ENCODE measurements around the gene KLHL18. TPM values are rescaled to one million over a fixed set of nuclear protein-coding genes. Genes with fewer than 3 reads are reported as not detected.
"Not testable (repeated sequence)": the region's sequence is repeated elsewhere in the genome, so short reads cannot be mapped to it uniquely, and the experiment has no call there.

KLHL18 gene
- polyA plus RNA-seq, 1 donor from 2014 or later, result 37.0 TPM

- Histone ChIP-seq H3K4me3 (ENCODE audit: low read length) (no peak overlapping the region), H2AFZ (ENCODE audit: low read depth, low read length) (no peak overlapping the region), H4K20me1 (ENCODE audit: insufficient read depth) (no peaks in the 10 kb centered on the region), H3K27ac (ENCODE audit: low read length) (no peak overlapping the region), H3K79me2 (replicated peaks; ENCODE audit: insufficient read depth, low read length) (peaks cover 24% of the 10 kb centered on the region), H3K9me3 (ENCODE audit: low read length) (no peaks in the 10 kb centered on the region), H3K27me3 (ENCODE audit: insufficient read depth, low read depth, low read length) (no peaks in the 10 kb centered on the region), H3K4me2 (ENCODE audit: low read length) (no peak overlapping the region), H3K36me3 (ENCODE audit: insufficient read depth, low read length) (peaks cover 10% of the 10 kb centered on the region), H3K9me2 (ENCODE audit: insufficient read depth, low read length) (no peaks in the 10 kb centered on the region), H3F3A (ENCODE audit: insufficient read depth, low read length, poor library complexity, severe bottlenecking) (no peaks in the 10 kb centered on the region), H3K9ac (ENCODE audit: low read length) (no peak overlapping the region)
- TF ChIP-seq EP300 (conservative IDR thresholded peaks at IDR 0.05; ENCODE audit: poor library complexity, severe bottlenecking), result no peak
- no peak for TF ChIP-seq RAD21 (conservative IDR thresholded peaks at IDR 0.05)
- TF ChIP-seq TAF1 (IDR thresholded peaks at IDR 0.05; ENCODE audit: low read depth), result no peak
- TF ChIP-seq MXI1 (conservative IDR thresholded peaks at IDR 0.05; ENCODE audit: poor library complexity, severe bottlenecking), result no peak
- TF ChIP-seq EZH2 (IDR thresholded peaks at IDR 0.05; ENCODE audit: borderline replicate concordance, insufficient read depth, low read length, poor library complexity, severe bottlenecking), result no peak
- no peak for TF ChIP-seq REST (IDR thresholded peaks at IDR 0.05; ENCODE audit: borderline replicate concordance)
- no peak for TF ChIP-seq POLR2AphosphoS5 (IDR thresholded peaks at IDR 0.05)
- no peak for TF ChIP-seq CTCF (IDR thresholded peaks at IDR 0.05; ENCODE audit: poor library complexity, severe bottlenecking)
- no peak for TF ChIP-seq SMC3 (conservative IDR thresholded peaks at IDR 0.05; ENCODE audit: poor library complexity)
These were observed 23.3 kb downstream of the KLHL18 start for GRCh38 chr3:47306022-47306421.

GRCh38 chr3:47309231-47309630 is 26.5 kb downstream of the KLHL18 start:
- H3K79me2 ChIP-seq (replicated peaks; ENCODE audit: insufficient read depth, low read length), result peaks cover 20% of the 10 kb centered on the region
- H3K9me2 ChIP-seq (ENCODE audit: insufficient read depth, low read length); H3K27ac ChIP-seq (ENCODE audit: low read length); H3K27me3 ChIP-seq (ENCODE audit: insufficient read depth, low read depth, low read length); H3K9ac ChIP-seq (ENCODE audit: low read length); H3K4me3 ChIP-seq (ENCODE audit: low read length); H3F3A ChIP-seq (ENCODE audit: insufficient read depth, low read length, poor library complexity, severe bottlenecking); H3K4me2 ChIP-seq (ENCODE audit: low read length); H2AFZ ChIP-seq (ENCODE audit: low read depth, low read length); H4K20me1 ChIP-seq (ENCODE audit: insufficient read depth); H3K9me3 ChIP-seq (ENCODE audit: low read length); H3K36me3 ChIP-seq (ENCODE audit: insufficient read depth, low read length): not testable (repeated sequence)

- H3K4me2 ChIP-seq (ENCODE audit: low read length), result no peak overlapping the region
- H3K9me3 ChIP-seq (ENCODE audit: low read length), result no peaks in the 10 kb centered on the region
- H3K4me3 ChIP-seq (ENCODE audit: low read length), result no peak overlapping the region
- no peaks in the 10 kb centered on the region for H4K20me1 ChIP-seq (ENCODE audit: insufficient read depth)
- H3K27ac ChIP-seq (ENCODE audit: low read length), result no peak overlapping the region
- no peaks in the 10 kb centered on the region for H3F3A ChIP-seq (ENCODE audit: insufficient read depth, low read length, poor library complexity, severe bottlenecking)
- no peaks in the 10 kb centered on the region for H3K9me2 ChIP-seq (ENCODE audit: insufficient read depth, low read length)
- no peak overlapping the region for H3K9ac ChIP-seq (ENCODE audit: low read length)
- no peaks in the 10 kb centered on the region for H3K36me3 ChIP-seq (ENCODE audit: insufficient read depth, low read length)
- no peaks in the 10 kb centered on the region for H3K27me3 ChIP-seq (ENCODE audit: insufficient read depth, low read depth, low read length)
- H2AFZ ChIP-seq (ENCODE audit: low read depth, low read length), result no peak overlapping the region
- TF ChIP-seq CTCF (IDR thresholded peaks at IDR 0.05; ENCODE audit: poor library complexity, severe bottlenecking) (no peak), EZH2 (IDR thresholded peaks at IDR 0.05; ENCODE audit: borderline replicate concordance, insufficient read depth, low read length, poor library complexity, severe bottlenecking) (no peak), POLR2AphosphoS5 (IDR thresholded peaks at IDR 0.05) (no peak), RAD21 (conservative IDR thresholded peaks at IDR 0.05) (no peak), TAF1 (IDR thresholded peaks at IDR 0.05; ENCODE audit: low read depth) (no peak), SMC3 (conservative IDR thresholded peaks at IDR 0.05; ENCODE audit: poor library complexity) (no peak), EP300 (conservative IDR thresholded peaks at IDR 0.05; ENCODE audit: poor library complexity, severe bottlenecking) (no peak), REST (IDR thresholded peaks at IDR 0.05; ENCODE audit: borderline replicate concordance) (no peak), MXI1 (conservative IDR thresholded peaks at IDR 0.05; ENCODE audit: poor library complexity, severe bottlenecking) (no peak)
- peaks cover 9% of the 10 kb centered on the region for H3K79me2 ChIP-seq (replicated peaks; ENCODE audit: insufficient read depth, low read length)
These were observed 27.6 kb downstream of the KLHL18 start for GRCh38 chr3:47310391-47310790.
